SK-MEL-5 (cell line): ENCODE measurements around the gene CIITA. TPM values are rescaled to one million over a fixed set of nuclear protein-coding genes. Genes with fewer than 3 reads are reported as not detected.
"Not testable (repeated sequence)": the region's sequence is repeated elsewhere in the genome, so short reads cannot be mapped to it uniquely, and the experiment has no call there.

ENCODE experiments used
- DNase-seq: peaks from one replicate; pipeline ENCODE4 v3.0.0-alpha.2; 2016; ENCODE audit warnings: low read depth, low spot score
- in situ Hi-C: cut with HindIII; loops from 2 replicates; pipeline ENCODE4 v1.10.0; 2016; ENCODE audit warnings: low sequenced_read_pairs, high pct_unique_total_duplicates, low pct_unique_long_range_greater_than_20kb
- polyA plus RNA-seq, 2 experiments: library from polyadenylated mRNA; depleted of rRNA; stranded (reverse); fragments of >200 nt; gene quantifications; 2 replicates each; pipeline ENCODE4 v1.2.3, GENCODE V29; 2015
- total RNA-seq: library from RNA; depleted of rRNA; stranded (reverse); fragments of >200 nt; shearing (Covaris generic); gene quantifications from 2 replicates; pipeline ENCODE4 v1.2.3, GENCODE V29; 2014; rRNA removed

CIITA gene, protein sequence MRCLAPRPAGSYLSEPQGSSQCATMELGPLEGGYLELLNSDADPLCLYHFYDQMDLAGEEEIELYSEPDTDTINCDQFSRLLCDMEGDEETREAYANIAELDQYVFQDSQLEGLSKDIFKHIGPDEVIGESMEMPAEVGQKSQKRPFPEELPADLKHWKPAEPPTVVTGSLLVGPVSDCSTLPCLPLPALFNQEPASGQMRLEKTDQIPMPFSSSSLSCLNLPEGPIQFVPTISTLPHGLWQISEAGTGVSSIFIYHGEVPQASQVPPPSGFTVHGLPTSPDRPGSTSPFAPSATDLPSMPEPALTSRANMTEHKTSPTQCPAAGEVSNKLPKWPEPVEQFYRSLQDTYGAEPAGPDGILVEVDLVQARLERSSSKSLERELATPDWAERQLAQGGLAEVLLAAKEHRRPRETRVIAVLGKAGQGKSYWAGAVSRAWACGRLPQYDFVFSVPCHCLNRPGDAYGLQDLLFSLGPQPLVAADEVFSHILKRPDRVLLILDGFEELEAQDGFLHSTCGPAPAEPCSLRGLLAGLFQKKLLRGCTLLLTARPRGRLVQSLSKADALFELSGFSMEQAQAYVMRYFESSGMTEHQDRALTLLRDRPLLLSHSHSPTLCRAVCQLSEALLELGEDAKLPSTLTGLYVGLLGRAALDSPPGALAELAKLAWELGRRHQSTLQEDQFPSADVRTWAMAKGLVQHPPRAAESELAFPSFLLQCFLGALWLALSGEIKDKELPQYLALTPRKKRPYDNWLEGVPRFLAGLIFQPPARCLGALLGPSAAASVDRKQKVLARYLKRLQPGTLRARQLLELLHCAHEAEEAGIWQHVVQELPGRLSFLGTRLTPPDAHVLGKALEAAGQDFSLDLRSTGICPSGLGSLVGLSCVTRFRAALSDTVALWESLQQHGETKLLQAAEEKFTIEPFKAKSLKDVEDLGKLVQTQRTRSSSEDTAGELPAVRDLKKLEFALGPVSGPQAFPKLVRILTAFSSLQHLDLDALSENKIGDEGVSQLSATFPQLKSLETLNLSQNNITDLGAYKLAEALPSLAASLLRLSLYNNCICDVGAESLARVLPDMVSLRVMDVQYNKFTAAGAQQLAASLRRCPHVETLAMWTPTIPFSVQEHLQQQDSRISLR
- total RNA-seq: 3.7 and 4.1 TPM in 2 replicates
- polyA plus RNA-seq (2015; cell fraction: cytosol; rRNA removed): 3.0 and 5.1 TPM in 2 replicates
- 8.5 and 13.1 TPM in 2 replicates for polyA plus RNA-seq (2015; cell fraction: nucleus; rRNA removed)

DNA sequence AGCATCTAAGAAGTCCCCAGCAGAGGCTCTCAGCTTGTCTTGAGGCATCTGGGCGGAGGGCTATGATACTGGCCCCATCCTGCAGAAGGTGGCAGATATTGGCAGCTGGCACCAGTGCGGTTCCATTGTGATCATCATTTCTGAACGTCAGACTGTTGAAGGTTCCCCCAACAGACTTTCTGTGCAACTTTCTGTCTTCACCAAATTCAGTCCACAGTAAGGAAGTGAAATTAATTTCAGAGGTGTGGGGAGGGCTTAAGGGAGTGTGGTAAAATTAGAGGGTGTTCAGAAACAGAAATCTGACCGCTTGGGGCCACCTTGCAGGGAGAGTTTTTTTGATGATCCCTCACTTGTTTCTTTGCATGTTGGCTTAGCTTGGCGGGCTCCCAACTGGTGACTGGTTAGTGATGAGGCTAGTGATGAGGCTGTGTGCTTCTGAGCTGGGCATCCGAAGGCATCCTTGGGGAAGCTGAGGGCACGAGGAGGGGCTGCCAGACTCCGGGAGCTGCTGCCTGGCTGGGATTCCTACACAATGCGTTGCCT lies at the start of gene CIITA:
Gene CIITA, plus strand, starts transcription at position 404 of the 543 bp plus-strand sequence. Its CDS starts 129 bp downstream, at position 533.
- in situ Hi-C loops: no loop called here

GRCh38 chr16:10827691-10828341 lies 49.2 kb upstream of the CIITA start:
- no peak for DNase-seq
- in situ Hi-C loops: no loop called here

More for the DNA sequence above, at the start of gene CIITA:
- no peak for DNase-seq

DNA sequence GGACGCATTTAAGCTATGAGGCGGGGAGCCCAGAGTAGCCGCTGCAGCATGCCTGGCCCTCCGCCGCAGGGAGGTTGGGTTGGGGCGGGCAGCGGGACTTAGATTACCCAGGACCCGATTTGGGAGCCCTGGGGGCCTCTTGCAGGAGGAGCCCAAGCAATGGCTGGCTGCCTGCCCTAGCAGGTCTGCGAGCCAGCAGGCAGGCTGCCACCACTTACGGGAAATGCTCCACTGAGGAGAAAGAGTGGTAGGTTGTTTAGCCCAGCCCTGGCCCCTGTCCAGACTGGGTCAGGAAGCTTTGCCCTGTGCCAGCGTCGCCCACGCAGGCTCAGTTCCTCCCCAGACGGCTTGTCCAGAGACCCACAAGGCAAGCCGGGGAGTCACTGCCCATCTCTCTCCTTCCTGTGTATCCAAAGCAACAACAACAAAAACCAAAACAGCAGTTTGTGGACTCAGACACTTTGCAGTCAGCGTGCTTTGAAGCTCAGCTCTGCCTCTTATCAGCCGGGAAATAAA lies 48.1 kb upstream of the CIITA start:
- peak; percentile 40 for DNase-seq

DNA sequence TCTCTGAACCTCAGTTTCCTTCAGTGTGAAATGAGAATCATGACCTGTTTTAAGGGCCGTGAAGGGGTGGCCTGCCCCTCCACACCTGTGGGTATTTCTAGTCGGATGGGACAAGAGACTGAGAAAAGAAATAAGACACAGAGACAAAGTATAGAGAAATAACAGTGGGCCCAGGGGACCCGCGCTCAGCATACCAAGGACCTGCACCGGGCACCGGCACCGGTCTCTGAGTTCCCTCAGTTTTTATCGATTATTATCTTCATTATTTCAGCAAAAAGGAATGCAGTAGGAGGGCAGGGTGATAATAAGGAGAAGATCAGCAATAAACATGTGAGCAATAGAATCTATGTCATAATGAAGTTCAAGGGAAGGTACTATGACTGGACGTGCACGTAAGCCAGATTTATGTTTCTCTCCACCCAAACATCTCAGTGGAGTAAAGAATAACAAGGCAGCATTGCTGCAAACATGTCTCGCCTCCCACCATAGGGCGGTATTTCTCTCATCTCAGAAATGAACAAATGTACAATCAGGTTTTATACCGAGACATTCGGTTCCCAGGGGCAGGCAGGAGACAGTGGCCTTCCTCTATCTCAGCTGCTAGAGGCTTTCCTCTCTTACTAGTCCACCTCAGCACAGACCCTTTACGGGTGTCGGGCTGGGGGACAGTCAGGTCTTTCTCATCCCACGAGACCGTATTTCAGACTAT lies 47.5 kb upstream of the CIITA start:
- DNase-seq, in situ Hi-C loops: not testable (repeated sequence)

More for the DNA sequence above, 48.1 kb upstream of the CIITA start:
- in situ Hi-C loops: no loop called here

DNA sequence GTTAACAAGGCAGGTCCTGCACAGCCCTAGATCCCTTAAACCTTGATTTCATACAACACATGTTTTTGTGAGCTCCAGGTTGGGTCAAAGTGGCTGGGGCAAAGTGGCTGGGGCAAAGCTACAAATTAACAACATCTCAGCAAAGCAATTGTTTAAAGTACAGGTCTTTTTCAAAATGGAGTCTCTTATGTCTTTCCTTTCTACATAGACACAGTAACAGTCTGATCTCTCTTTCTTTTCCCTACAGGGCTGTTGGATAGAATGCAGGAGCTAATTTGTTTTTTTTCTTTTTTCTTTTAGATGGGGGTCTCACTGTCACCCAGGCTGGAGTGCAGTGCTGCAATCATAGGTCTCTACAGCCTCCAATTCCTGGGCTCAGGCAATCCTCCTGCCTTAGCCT lies 46.8 kb upstream of the CIITA start:
- in situ Hi-C loops, DNase-seq: not testable (repeated sequence)

GRCh38 chr16:10831894-10832886 lies 44.8 kb upstream of the CIITA start:
- DNase-seq: no peak
- in situ Hi-C loops: no loop called here

DNA sequence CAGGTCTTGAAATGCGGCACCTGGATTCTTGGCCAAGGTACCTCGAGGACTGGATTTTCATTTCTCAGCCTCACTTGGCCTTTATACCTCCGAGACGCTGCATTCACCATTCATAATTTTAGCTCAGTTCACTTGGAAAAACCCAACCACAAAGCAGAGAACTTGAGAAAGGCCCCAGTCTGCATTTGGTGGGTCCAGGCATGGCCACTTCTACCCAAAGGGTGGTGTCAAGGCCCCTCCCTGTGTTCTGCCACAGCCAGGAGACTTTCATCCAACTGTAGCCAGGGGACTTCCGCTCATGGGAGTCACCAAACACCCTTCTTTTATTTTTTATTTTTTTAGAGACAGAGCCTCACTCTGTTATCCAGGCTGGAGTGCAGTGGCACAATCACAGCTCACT lies 43.7 kb upstream of the CIITA start:
- no peak for DNase-seq
- in situ Hi-C loops: no loop called here

GRCh38 chr16:10834130-10834529 lies 42.9 kb upstream of the CIITA start:
- in situ Hi-C loops: no loop called here

DNA sequence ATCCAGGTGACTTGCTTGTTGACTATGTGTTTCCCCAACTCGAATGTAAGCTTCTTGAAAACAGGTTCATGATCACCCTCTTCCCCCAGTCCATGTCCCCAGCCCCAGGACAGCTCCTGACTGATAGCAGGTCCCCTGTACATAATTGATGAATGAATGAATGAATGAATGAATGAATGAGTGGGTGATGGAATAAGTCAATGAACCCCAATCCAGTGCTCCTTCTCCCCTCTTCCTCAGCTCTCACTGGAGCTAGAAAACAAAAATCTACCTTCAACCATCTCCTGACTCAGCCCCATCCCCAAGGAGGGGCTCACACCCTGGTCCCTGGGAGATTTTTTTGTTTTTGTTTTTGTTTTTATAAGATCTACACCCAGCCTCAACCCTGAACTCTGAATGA lies 42.2 kb upstream of the CIITA start:
- in situ Hi-C loops: no loop called here
- no peak for DNase-seq

More at GRCh38 chr16:10834130-10834529, 42.9 kb upstream of the CIITA start:
- no peak for DNase-seq

GRCh38 chr16:10835281-10835931 lies 41.6 kb upstream of the CIITA start:
- DNase-seq: no peak
- in situ Hi-C loops: no loop called here

- DNase-seq: no peak
- in situ Hi-C loops: no loop called here
These were observed 40.7 kb upstream of the CIITA start for GRCh38 chr16:10836174-10836853.

DNA sequence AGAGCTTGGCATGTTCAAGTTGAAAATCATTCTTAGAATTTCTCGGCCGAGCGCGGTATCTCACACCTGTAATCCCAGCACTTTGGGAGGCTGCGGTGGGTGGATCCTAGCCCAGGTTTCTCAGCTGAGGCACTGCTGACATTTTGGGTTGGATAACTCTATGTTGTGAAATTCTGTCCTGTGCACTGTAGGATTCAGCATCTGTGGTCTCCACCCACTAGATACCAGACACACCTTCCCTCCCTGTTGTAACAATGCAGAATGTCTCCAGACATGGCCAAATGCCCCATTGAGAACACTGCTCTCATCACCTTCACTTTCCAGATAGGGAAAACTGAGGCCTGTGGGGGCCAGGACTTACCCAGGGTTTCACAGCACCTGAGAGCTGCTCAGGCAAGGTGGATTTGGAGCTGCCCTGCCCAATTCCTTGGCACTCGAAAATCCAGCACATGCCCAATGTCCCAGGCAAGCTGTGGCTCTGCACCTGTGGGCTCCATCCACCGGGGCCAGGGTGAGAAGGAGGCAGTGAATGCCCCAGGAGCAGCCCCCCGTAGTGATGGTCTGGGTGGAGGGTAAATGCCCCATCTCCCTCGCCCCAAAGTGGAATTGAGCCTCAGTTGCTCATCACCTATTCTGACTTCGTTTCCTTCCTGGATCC lies 38.3 kb upstream of the CIITA start:
- in situ Hi-C loops: no loop called here
- DNase-seq: no peak

DNA sequence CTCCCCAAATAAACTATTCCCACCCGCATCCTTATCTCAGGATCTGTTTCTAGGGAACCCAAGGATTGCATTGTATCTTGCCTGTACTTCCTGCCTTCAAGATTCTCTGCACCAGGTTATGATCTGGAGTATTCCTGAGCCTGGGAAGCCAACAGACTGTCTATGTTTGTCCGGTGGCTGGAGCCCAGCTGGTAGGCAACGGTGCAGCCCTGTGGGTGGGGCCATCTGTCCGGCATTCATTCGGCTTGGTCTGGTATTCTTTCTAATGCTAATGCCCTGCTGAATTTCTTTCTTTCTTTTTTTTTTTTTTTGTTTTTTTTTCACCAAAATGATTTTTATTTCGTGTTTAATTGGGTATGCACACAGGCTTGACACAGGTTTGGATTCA lies 37.7 kb upstream of the CIITA start:
- in situ Hi-C loops: no loop called here
- no peak for DNase-seq

GRCh38 chr16:10840703-10841102 lies 36.3 kb upstream of the CIITA start:
- in situ Hi-C loops: no loop called here

More at GRCh38 chr16:10840703-10841102, 36.3 kb upstream of the CIITA start:
- no peak for DNase-seq
